OCI-LY7 (cell line): ENCODE results near the gene KHDRBS1. TPM values are rescaled to one million over a fixed set of nuclear protein-coding genes. Genes with fewer than 3 reads are reported as not detected.

ENCODE experiments used
- BruUV-seq: library from RNA; stranded (reverse); fragments of 400-500 nt; replicated peaks from 2 replicates; lab custom pipeline; 2021; lab: Mats Ljungman, UMichigan
- CTCF ChIA-PET: fragments of 300-600 bp; sonication (Branson Sonifier 250); formaldehyde crosslinking; loops from one replicate; lab custom pipeline; 2022; ENCODE audit warnings: antibody characterized with exemption; ENCODE audit not compliant: unreplicated experiment; lab: Charles Lee
- POLR2A ChIA-PET: fragments of 300-600 bp; sonication (Branson Sonifier 250); formaldehyde crosslinking; loops from one replicate; lab custom pipeline; 2022; ENCODE audit warnings: antibody characterized with exemption; lab: Charles Lee
- DNase-seq: peaks from one replicate; pipeline ENCODE4 v3.0.0-alpha.2; 2015; ENCODE audit warnings: low spot score
- H2AFZ ChIP-seq: fragments of 200-600 bp; sonication (generic), shearing (Covaris generic); 2 replicates; pipeline ENCODE4 v1.6.1; 2014; ENCODE audit warnings: mild to moderate bottlenecking, antibody characterized with exemption, low read length, moderate library complexity
- H3K27ac ChIP-seq: fragments of 200-600 bp; sonication (generic); 2 replicates; pipeline ENCODE4 v1.5.1; 2014; ENCODE audit warnings: mixed run types, low read depth, mild to moderate bottlenecking, moderate library complexity, low read length, inconsistent platforms; ENCODE audit not compliant: poor library complexity, severe bottlenecking
- H3K36me3 ChIP-seq: fragments of 200-600 bp; sonication (generic); 2 replicates; pipeline ENCODE4 v1.6.1; 2014; ENCODE audit warnings: mild to moderate bottlenecking, antibody characterized with exemption, low read length, moderate library complexity, mixed read lengths; ENCODE audit not compliant: insufficient read depth
- H3K4me1 ChIP-seq: fragments of 200-600 bp; sonication (generic); 2 replicates; pipeline ENCODE4 v1.5.1; 2014; ENCODE audit warnings: mild to moderate bottlenecking, low read length; ENCODE audit not compliant: insufficient read depth, poor library complexity, severe bottlenecking
- H3K4me2 ChIP-seq: fragments of 200-600 bp; sonication (generic); 2 replicates; pipeline ENCODE4 v1.6.1; 2014; ENCODE audit warnings: mild to moderate bottlenecking, low read length
- H3K4me3 ChIP-seq: fragments of 200-600 bp; sonication (generic); 2 replicates; pipeline ENCODE4 v1.5.1; 2014; ENCODE audit warnings: mild to moderate bottlenecking, low read depth, low read length; ENCODE audit not compliant: poor library complexity, severe bottlenecking
- H3K79me2 ChIP-seq: fragments of 200-600 bp; sonication (generic); 2 replicates; pipeline ENCODE4 v1.6.1; 2016; ENCODE audit warnings: low read depth, mild to moderate bottlenecking, low read length, moderate library complexity, mixed read lengths; ENCODE audit not compliant: insufficient read depth
- H3K9me2 ChIP-seq: fragments of 200-600 bp; sonication (generic); 2 replicates; pipeline ENCODE4 v1.6.1; 2016; ENCODE audit warnings: mild to moderate bottlenecking, low read length, mixed read lengths; ENCODE audit not compliant: insufficient read depth
- H3K9me3 ChIP-seq: fragments of 200-600 bp; sonication (generic); 2 replicates; pipeline ENCODE4 v1.6.1; 2014; ENCODE audit warnings: mild to moderate bottlenecking, mixed run types, low read length, mixed read lengths
- H4K20me1 ChIP-seq: fragments of 200-600 bp; sonication (generic); 2 replicates; pipeline ENCODE4 v1.6.1; 2014; ENCODE audit warnings: mild to moderate bottlenecking, antibody characterized with exemption, low read length, moderate library complexity, mixed read lengths; ENCODE audit not compliant: insufficient read depth
- EZH2phosphoT487 ChIP-seq: fragments of 200-600 bp; sonication (generic); IDR thresholded peaks from 2 replicates; pipeline ENCODE4 v1.6.1; 2018; ENCODE audit warnings: low read depth, borderline replicate concordance, mild to moderate bottlenecking, mixed run types, antibody characterized with exemption, low read length, moderate library complexity, mixed read lengths
- intact Hi-C: fragments of 100-400 bp; cut with micrococcal nuclease; formaldehyde crosslinking; loops from one replicate; pipeline ENCODE4 v1.10.0; 2022; ENCODE audit not compliant: unreplicated experiment
- total RNA-seq, 2 experiments: library from RNA; depleted of rRNA in 1 of 2; stranded (reverse); fragments of >200 nt in 1 of 2; shearing (Covaris generic) in 1 of 2; gene quantifications; 2 replicates each; pipeline ENCODE4 v1.2.3, GENCODE V29; 2014 to 2022
- TF ChIP-seq, protein P1 (sequence below): fragments of 200-600 bp; sonication (generic); conservative IDR thresholded peaks from 2 replicates; pipeline ENCODE4 v1.5.1; 2014; ENCODE audit warnings: mild to moderate bottlenecking, antibody characterized with exemption, low read length, moderate library complexity, mixed read lengths

Gene KHDRBS1
- total RNA-seq, 2 experiments from 2014 or later: 87.7 to 200 TPM

DNA sequence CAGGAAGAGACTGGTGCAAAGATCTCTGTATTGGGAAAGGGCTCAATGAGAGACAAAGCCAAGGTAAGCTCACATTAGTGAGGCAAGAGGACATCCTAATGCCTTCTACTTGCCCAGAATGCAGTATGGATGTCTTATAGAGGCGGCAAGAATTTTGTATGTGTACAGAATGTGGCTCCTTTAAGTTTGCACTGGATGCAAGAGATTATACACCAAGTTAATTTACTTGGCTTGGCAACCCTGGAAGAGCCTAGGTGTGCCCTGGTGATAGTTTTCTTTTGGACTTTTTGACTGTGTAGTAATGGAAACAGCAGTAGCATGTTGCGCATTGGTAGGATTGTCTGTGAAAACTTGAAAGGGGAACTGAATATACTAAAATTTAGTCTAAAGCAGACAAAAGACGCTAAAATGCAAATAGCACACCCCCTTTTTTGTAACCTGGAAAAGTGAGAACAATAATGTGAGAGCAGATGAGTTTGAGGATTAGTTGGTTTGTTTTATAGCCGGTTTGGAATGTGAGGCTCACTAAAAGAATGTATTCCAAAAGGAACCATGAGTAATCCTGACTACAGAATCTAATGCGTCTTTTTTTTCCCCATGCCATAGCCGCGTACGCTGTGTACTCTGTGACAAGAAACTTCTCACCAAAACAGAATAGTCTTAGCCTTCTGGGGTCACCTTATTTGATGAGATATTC lies 18.1 kb downstream of the KHDRBS1 start:
- H3K4me2 ChIP-seq: no peak overlapping the region
- no peak for TF ChIP-seq EZH2phosphoT487
- TF ChIP-seq, protein P1, sequence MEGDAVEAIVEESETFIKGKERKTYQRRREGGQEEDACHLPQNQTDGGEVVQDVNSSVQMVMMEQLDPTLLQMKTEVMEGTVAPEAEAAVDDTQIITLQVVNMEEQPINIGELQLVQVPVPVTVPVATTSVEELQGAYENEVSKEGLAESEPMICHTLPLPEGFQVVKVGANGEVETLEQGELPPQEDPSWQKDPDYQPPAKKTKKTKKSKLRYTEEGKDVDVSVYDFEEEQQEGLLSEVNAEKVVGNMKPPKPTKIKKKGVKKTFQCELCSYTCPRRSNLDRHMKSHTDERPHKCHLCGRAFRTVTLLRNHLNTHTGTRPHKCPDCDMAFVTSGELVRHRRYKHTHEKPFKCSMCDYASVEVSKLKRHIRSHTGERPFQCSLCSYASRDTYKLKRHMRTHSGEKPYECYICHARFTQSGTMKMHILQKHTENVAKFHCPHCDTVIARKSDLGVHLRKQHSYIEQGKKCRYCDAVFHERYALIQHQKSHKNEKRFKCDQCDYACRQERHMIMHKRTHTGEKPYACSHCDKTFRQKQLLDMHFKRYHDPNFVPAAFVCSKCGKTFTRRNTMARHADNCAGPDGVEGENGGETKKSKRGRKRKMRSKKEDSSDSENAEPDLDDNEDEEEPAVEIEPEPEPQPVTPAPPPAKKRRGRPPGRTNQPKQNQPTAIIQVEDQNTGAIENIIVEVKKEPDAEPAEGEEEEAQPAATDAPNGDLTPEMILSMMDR: no peak
- H2AFZ ChIP-seq: no peak overlapping the region
- H3K9me3 ChIP-seq: no peaks in the 10 kb centered on the region
- no peaks in the 10 kb centered on the region for H3K9me2 ChIP-seq
- peaks cover 93% of the 10 kb centered on the region for H3K79me2 ChIP-seq
- no peak overlapping the region for H3K4me3 ChIP-seq
- H3K4me1 ChIP-seq: peaks cover 1% of the 10 kb centered on the region
- intact Hi-C loops: no loop called here
- peaks cover 13% of the 10 kb centered on the region for H4K20me1 ChIP-seq
- POLR2A ChIA-PET: interaction anchor here (0.9 to 1.1 kb wide), 2 partner anchors 8 to 11 kb away, joined by 3 read pairs; no protein-coding TSS in a partner anchor
- CTCF ChIA-PET: no interaction called here
- BruUV-seq: no TSS peak
- peaks cover 96% of the 10 kb centered on the region for H3K36me3 ChIP-seq
- no peak for DNase-seq
- no peak overlapping the region for H3K27ac ChIP-seq

DNA sequence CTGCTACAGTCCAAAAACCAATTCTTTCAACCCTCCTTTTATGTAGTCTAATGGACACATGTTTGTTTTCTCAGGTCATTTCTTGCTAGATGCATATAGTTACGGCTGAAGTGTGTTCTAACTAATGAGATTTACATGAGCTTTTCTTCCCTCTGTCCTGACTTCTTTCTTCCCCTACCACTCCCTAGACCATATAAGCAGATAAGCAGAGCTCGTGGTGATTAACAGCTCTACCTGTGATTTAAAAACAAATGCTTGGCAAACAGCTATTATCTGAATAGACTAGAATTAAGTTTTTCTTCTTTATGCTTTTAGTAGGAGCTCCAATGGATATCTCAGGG lies 18.6 kb downstream of the KHDRBS1 start:
- Histone ChIP-seq H3K4me1 (no peaks in the 10 kb centered on the region), H3K4me3 (no peak overlapping the region), H4K20me1 (peaks cover 10% of the 10 kb centered on the region; the same call in 1 of the 2 replicates), H3K27ac (no peak overlapping the region), H2AFZ (no peak overlapping the region), H3K9me3 (no peaks in the 10 kb centered on the region), H3K9me2 (no peaks in the 10 kb centered on the region), H3K4me2 (no peak overlapping the region), H3K36me3 (peaks cover 96% of the 10 kb centered on the region), H3K79me2 (peaks cover 91% of the 10 kb centered on the region)
- DNase-seq: no peak
- ChIA-PET POLR2A (interaction anchor here (0.9 kb wide), 1 partner anchor 9 kb away, joined by 3 read pairs; no protein-coding TSS in a partner anchor), CTCF (no interaction called here)
- intact Hi-C loops: no loop called here
- no peak for TF ChIP-seq EZH2phosphoT487
- TF ChIP-seq, protein P1: no peak
- no TSS peak for BruUV-seq

DNA sequence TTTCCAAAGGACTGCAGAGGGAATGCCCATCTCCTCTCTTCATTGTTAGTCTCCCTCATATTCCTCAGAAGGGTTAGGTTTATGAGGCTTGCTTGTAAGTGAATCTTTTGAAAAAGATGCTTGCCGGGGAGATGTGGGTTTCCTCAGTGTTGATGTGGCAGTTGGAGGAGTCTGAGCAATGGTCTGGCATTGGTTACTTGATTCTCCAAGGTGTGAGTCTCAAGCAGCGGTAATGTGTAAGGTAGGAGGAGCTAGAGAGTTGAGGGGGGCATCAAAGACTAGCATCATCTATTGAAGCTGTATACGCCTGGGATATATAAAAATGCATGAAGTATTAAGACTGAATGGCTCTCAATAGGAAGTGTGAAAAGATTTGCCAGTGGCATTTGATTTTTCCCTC lies 21.5 kb downstream of the KHDRBS1 start:
- Histone ChIP-seq H3K4me2 (no peak overlapping the region), H3K9me3 (no peaks in the 10 kb centered on the region), H3K36me3 (peaks cover 99% of the 10 kb centered on the region), H3K27ac (no peak overlapping the region), H3K4me3 (no peak overlapping the region), H3K79me2 (peaks cover 71% of the 10 kb centered on the region), H3K4me1 (no peaks in the 10 kb centered on the region), H4K20me1 (0 out of 2 replicates have a peak, but pooled peaks cover 14% of the 10 kb centered on the region), H2AFZ (no peak overlapping the region), H3K9me2 (no peaks in the 10 kb centered on the region)
- intact Hi-C loops: no loop called here
- POLR2A ChIA-PET: interaction anchor here (0.6 to 2.5 kb wide), 3 partner anchors 10 to 384 kb away, joined by 3 to 11 read pairs (median 4); no protein-coding TSS in a partner anchor
- no peak for TF ChIP-seq EZH2phosphoT487
- TF ChIP-seq, protein P1: no peak
- no peak for DNase-seq
- CTCF ChIA-PET: no interaction called here
- no TSS peak for BruUV-seq
